HepG2 (cell line): Measurements from ENCODE around the gene FDPS. TPM values are rescaled to one million over a fixed set of nuclear protein-coding genes. Genes with fewer than 3 reads are reported as not detected.
A peak's percentile ranks its signal among the peaks of the same experiment; 100 is the strongest.

Experiments
- DMAP1 ChIP-seq: IDR thresholded peaks from 2 replicates; pipeline ENCODE4 v1.6.1; 2016
- HCFC1 ChIP-seq: fragments of 150-350 bp; IDR thresholded peaks from 2 replicates; pipeline ENCODE4 v1.6.1; 2014; ENCODE audit warnings: low read depth, low read length
- HNRNPL ChIP-seq: fragments of 200-400 bp; formaldehyde crosslinking; IDR thresholded peaks from 2 replicates; pipeline ENCODE4 v1.6.1; 2017; ENCODE audit warnings: mild to moderate bottlenecking, low read depth, low read length
- JDP2 ChIP-seq: sonication (generic); formaldehyde crosslinking; IDR thresholded peaks from 2 replicates; pipeline ENCODE4 v1.8.1; 2022; ENCODE audit warnings: missing genetic modification reagents, borderline replicate concordance
- SPEN ChIP-seq: sonication (generic); formaldehyde crosslinking; IDR thresholded peaks from 2 replicates; pipeline ENCODE4 v1.5.1; 2020; ENCODE audit warnings: low read depth, mild to moderate bottlenecking, missing genetic modification reagents
- ZFYVE20 ChIP-seq: sonication (generic); formaldehyde crosslinking; IDR thresholded peaks from 2 replicates; pipeline ENCODE4 v1.8.0; 2023; ENCODE audit warnings: low read depth, mild to moderate bottlenecking, moderate library complexity, missing genetic modification reagents, borderline replicate concordance
- ZNF225 ChIP-seq: sonication (generic); formaldehyde crosslinking; IDR thresholded peaks from 2 replicates; pipeline ENCODE4 v1.4.0; 2020; ENCODE audit warnings: mild to moderate bottlenecking, missing genetic modification reagents
- ZNF383 ChIP-seq: sonication (generic); formaldehyde crosslinking; IDR thresholded peaks from 2 replicates; pipeline ENCODE4 v1.4.0; 2020; ENCODE audit warnings: missing genetic modification reagents, mild to moderate bottlenecking, borderline replicate concordance
- ZNF567 ChIP-seq: sonication (generic); formaldehyde crosslinking; IDR thresholded peaks from 2 replicates; pipeline ENCODE4 v1.8.1; 2023; ENCODE audit warnings: mild to moderate bottlenecking, missing genetic modification reagents, borderline replicate concordance
- ZNF652 ChIP-seq: IDR thresholded peaks from 2 replicates; pipeline ENCODE4 v1.6.1; 2016; ENCODE audit warnings: low read depth, borderline replicate concordance
- ZNF83 ChIP-seq: sonication (generic); formaldehyde crosslinking; IDR thresholded peaks from 2 replicates; pipeline ENCODE4 v1.4.0; 2020; ENCODE audit warnings: missing genetic modification reagents, mild to moderate bottlenecking, borderline replicate concordance
- polyA plus RNA-seq, 8 experiments: library from polyadenylated mRNA; depleted of rRNA in 3 of 8; stranded (reverse) in 7 of 8; unstranded in 1 of 8; fragments of >200 nt; fragmentation: Illumina TruSeq in 4 of 8; extraction: Trizol in 4 of 8; gene quantifications; 2 replicates each; pipeline versions ENCODE4 v1.2.1 to v1.2.3, GENCODE V29; 2011 to 2016; ENCODE audit warnings: low read depth in 4 of 8, missing spikeins in 1 of 8, mixed read lengths in 1 of 8; ENCODE audit not compliant: insufficient read depth in 1 of 8
- total RNA-seq, 5 experiments: library from RNA; depleted of rRNA; stranded (reverse); fragments of >200 nt; fragmentation: Illumina TruSeq; extraction: Trizol; gene quantifications; 2 replicates each; pipeline ENCODE4 v1.2.3, GENCODE V29; 2016; ENCODE audit warnings: low read depth in 1 of 5
- TF ChIP-seq, protein P1 (sequence below): sonication (generic); formaldehyde crosslinking; IDR thresholded peaks from 2 replicates; pipeline ENCODE4 v1.5.1; 2020; ENCODE audit warnings: missing genetic modification reagents, mild to moderate bottlenecking, borderline replicate concordance
- TF ChIP-seq, protein P2 (sequence below): sonication (generic); formaldehyde crosslinking; IDR thresholded peaks from 2 replicates; pipeline ENCODE4 v1.8.0; 2022; ENCODE audit warnings: missing genetic modification reagents, mild to moderate bottlenecking, inconsistent platforms, borderline replicate concordance
- TF ChIP-seq, protein P3 (sequence below), 2 experiments: fragments of 450-650 bp in 1 of 2; sonication (generic) in 1 of 2; formaldehyde crosslinking in 1 of 2; IDR thresholded peaks; 2 replicates each; pipeline versions ENCODE4 v1.6.1 to v1.8.0; 2016 to 2022; ENCODE audit warnings: antibody characterized with exemption in 1 of 2, mild to moderate bottlenecking in 1 of 2, missing genetic modification reagents in 1 of 2
- TF ChIP-seq, protein P4 (sequence below): sonication (generic); formaldehyde crosslinking; IDR thresholded peaks from 2 replicates; pipeline ENCODE4 v1.4.0; 2020; ENCODE audit warnings: mild to moderate bottlenecking, missing genetic modification reagents

The FDPS gene
- total and polyA plus RNA-seq, 2 of the 13 experiments (the other 11 are each of a cell fraction or from before 2014, with no cell fraction given) = 264 to 519 TPM

DNA sequence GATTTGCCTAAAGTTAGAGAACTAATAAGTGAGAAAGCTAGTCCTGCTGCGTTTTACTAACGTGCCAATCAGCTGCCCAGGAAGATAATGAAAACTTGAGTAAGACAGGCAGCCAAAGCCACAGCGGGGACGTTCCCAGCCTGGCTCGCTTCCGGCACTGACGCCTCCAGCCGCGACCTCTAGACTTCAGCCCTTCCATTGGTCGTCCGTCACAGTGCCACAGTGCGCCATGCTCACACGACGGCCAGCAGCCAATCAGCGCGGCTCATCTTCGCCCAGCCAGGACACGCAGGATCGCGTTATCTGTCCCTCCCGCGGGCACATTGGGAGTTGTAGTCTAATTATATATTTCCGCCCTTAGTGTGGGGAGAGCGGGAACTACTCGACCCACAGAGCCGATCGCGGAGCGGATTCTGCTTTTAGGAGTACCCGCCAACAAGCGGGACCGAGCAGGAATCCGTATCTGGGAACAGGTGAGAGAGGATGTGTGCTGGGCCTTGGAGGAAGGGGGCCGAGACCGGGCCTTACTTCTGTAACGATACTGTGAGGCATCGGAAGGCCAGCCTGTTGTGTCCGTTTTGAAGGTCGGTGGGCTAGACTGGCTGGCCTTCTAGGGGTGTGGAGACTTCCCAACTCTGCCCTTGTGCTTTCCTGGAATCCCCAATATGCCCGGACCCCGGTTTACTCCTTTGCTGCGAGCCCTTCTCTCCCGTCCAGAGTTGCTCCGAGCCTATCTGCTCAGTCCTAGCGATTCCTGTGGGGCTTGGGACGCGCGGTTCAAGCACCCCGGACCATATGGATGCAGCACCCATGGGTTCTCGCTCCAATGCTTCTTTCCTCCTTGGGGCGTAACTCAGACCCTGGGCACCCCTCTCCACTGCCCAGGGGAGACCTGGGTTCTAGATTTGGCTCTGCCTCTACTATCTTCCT lies at the start of gene FDPS (continued):
- TF ChIP-seq, protein P1, sequence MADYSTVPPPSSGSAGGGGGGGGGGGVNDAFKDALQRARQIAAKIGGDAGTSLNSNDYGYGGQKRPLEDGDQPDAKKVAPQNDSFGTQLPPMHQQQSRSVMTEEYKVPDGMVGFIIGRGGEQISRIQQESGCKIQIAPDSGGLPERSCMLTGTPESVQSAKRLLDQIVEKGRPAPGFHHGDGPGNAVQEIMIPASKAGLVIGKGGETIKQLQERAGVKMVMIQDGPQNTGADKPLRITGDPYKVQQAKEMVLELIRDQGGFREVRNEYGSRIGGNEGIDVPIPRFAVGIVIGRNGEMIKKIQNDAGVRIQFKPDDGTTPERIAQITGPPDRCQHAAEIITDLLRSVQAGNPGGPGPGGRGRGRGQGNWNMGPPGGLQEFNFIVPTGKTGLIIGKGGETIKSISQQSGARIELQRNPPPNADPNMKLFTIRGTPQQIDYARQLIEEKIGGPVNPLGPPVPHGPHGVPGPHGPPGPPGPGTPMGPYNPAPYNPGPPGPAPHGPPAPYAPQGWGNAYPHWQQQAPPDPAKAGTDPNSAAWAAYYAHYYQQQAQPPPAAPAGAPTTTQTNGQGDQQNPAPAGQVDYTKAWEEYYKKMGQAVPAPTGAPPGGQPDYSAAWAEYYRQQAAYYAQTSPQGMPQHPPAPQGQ (CRISPR knock-in tag) = no peak; the same call in 1 of the 2 replicates
- TF ChIP-seq SPEN (CRISPR knock-in tag) = peak; percentile 88
- TF ChIP-seq, protein P2, sequence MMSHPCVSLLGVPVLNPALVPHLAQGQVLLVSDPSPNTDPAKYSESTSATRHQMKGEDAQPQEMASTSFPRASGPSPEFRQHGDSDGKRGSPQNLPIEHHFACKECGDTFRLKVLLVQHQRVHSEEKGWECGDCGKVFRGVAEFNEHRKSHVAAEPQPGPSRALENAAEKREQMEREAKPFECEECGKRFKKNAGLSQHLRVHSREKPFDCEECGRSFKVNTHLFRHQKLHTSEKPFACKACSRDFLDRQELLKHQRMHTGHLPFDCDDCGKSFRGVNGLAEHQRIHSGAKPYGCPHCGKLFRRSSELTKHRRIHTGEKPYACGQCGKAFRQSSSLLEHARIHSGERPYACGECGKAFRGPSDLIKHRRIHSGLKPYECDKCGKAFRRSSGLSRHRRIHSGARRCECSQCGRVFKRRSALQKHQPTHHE (CRISPR knock-in tag) = peak; percentile 38; the same call in 1 of the 2 replicates
- TF ChIP-seq HNRNPL = no peak
- TF ChIP-seq, protein P3, sequence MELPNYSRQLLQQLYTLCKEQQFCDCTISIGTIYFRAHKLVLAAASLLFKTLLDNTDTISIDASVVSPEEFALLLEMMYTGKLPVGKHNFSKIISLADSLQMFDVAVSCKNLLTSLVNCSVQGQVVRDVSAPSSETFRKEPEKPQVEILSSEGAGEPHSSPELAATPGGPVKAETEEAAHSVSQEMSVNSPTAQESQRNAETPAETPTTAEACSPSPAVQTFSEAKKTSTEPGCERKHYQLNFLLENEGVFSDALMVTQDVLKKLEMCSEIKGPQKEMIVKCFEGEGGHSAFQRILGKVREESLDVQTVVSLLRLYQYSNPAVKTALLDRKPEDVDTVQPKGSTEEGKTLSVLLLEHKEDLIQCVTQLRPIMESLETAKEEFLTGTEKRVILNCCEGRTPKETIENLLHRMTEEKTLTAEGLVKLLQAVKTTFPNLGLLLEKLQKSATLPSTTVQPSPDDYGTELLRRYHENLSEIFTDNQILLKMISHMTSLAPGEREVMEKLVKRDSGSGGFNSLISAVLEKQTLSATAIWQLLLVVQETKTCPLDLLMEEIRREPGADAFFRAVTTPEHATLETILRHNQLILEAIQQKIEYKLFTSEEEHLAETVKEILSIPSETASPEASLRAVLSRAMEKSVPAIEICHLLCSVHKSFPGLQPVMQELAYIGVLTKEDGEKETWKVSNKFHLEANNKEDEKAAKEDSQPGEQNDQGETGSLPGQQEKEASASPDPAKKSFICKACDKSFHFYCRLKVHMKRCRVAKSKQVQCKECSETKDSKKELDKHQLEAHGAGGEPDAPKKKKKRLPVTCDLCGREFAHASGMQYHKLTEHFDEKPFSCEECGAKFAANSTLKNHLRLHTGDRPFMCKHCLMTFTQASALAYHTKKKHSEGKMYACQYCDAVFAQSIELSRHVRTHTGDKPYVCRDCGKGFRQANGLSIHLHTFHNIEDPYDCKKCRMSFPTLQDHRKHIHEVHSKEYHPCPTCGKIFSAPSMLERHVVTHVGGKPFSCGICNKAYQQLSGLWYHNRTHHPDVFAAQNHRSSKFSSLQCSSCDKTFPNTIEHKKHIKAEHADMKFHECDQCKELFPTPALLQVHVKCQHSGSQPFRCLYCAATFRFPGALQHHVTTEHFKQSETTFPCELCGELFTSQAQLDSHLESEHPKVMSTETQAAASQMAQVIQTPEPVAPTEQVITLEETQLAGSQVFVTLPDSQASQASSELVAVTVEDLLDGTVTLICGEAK (IDR thresholded peaks at IDR 0.05) = no peak
- TF ChIP-seq, protein P3 (CRISPR knock-in tag; IDR thresholded peaks at IDR 0.05) = no peak
- no peak; the same call in 1 of the 2 replicates for TF ChIP-seq DMAP1 (CRISPR knock-in tag)
- TF ChIP-seq ZNF652 (CRISPR knock-in tag) = no peak
- no peak for TF ChIP-seq ZNF83 (CRISPR knock-in tag)
- TF ChIP-seq, protein P4, sequence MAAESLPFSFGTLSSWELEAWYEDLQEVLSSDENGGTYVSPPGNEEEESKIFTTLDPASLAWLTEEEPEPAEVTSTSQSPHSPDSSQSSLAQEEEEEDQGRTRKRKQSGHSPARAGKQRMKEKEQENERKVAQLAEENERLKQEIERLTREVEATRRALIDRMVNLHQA = no peak
- peak; percentile 89 for TF ChIP-seq HCFC1
- no peak for TF ChIP-seq ZNF383 (CRISPR knock-in tag)
- no peak for TF ChIP-seq ZFYVE20
- no peak for TF ChIP-seq JDP2 (CRISPR knock-in tag)
- 0 out of 2 replicates have a peak, but pooled peaks have one; percentile 30 for TF ChIP-seq ZNF225 (CRISPR knock-in tag)
- 0 out of 2 replicates have a peak, but pooled peaks have one; percentile 45 for TF ChIP-seq ZNF567 (CRISPR knock-in tag)
